AG04449 (cell line): ENCODE results near the gene PIP4K2C.
A peak's percentile ranks its signal among the peaks of the same experiment; 100 is the strongest.
"Not testable (repeated sequence)": the region's sequence is repeated elsewhere in the genome, so short reads cannot be mapped to it uniquely, and the experiment has no call there.

Experiments
- CTCF ChIA-PET: fragments of 350-600 bp; formaldehyde crosslinking; extraction: SDS; loops from one replicate; lab custom pipeline; 2021; ENCODE audit warnings: antibody characterized with exemption; lab: Yijun Ruan, JAX
- POLR2A ChIA-PET: fragments of 400-600, 350-600 bp; formaldehyde crosslinking; extraction: SDS; loops from one replicate; lab custom pipeline; 2020; ENCODE audit warnings: antibody characterized with exemption, inconsistent platforms; lab: Yijun Ruan, JAX
- DNase-seq: peaks from one replicate; pipeline ENCODE4 v3.0.0-alpha.2; 2010; ENCODE audit warnings: low read depth, low spot score
- H3K4me3 ChIP-seq: 2 replicates; pipeline ENCODE4 v1.5.1; 2011; ENCODE audit warnings: low read depth, mild to moderate bottlenecking, control low read depth, low read length
- CTCF ChIP-seq: IDR thresholded peaks from one replicate; pipeline ENCODE4 v1.5.1; 2011; ENCODE audit warnings: mild to moderate bottlenecking, moderate library complexity, low read length, control low read depth, inconsistent platforms; ENCODE audit not compliant: insufficient read depth; ENCODE audit errors: missing control alignments

The PIP4K2C gene

DNA sequence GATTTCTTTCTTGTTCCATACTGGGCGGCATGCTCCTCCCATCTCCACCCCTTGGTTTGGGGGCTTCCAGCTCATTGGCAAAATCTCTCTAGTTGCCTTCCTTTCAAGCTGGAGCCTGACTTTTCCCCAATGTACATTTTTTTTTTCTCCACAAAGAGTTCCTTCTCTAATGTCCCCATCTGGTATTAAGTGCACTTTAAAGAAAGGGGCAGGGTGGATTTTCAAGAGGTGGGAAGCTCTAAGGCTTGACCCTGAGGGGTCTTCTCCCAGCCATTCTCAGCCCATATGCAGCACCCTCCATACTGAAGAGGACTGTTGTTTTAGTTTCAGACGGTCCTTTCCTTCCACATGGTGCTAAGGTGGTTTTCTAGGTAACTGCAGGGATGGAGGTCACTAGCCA, 5.8 kb upstream of the PIP4K2C start:
- CTCF ChIA-PET = interaction anchor here (0.6 to 12.4 kb wide), 19 partner anchors 10 to 1807 kb away, joined by 3 to 214 read pairs (median 15); partner anchors contain the start of genes AGAP2, ARHGEF25, B4GALNT1 and DTX3

DNA sequence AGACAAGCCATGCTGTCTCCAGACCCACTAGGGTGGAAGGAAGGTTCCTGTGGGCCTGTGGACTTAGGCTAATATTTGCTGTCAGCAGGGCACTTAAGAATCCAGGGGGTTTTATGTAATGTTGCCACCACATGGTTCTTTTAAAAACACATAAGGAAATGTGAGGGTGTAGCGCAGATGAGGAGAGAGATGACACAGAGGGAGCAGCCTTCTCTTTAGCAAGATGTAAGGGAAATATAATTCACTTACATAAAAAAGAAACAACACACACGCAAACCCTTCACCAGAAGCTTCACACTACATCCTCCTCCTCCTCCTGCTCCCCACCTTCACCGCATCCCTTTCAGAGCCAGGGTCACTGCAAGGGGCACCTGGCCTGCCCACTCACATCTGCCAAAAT, 4.9 kb upstream of the PIP4K2C start:
- POLR2A ChIA-PET = no interaction called here
- TF ChIP-seq CTCF = no peak

More for the DNA sequence above, 5.8 kb upstream of the PIP4K2C start:
- no peak for TF ChIP-seq CTCF
- POLR2A ChIA-PET = interaction anchor here (0.7 kb wide), 1 partner anchor 27 kb away, joined by 3 read pairs; no protein-coding TSS in a partner anchor
- DNase-seq = no peak
- H3K4me3 ChIP-seq = no peak overlapping the region

GRCh38 chr12:57586832-57587429, 4.1 kb upstream of the PIP4K2C start:
- DNase-seq = no peak
- no peak for TF ChIP-seq CTCF
- ChIA-PET POLR2A (no interaction called here), CTCF (interaction anchor here (0.6 to 12.4 kb wide), 5 partner anchors 8 to 152 kb away, joined by 3 to 214 read pairs (median 159); partner anchors contain the start of genes B4GALNT1 and PIP4K2C)
- H3K4me3 ChIP-seq = no peak overlapping the region

More for the DNA sequence above, 4.9 kb upstream of the PIP4K2C start:
- DNase-seq = no peak
- H3K4me3 ChIP-seq = no peak overlapping the region
- CTCF ChIA-PET = interaction anchor here (3.9 to 12.4 kb wide), 7 partner anchors 9 to 151 kb away, joined by 17 to 214 read pairs (median 159); partner anchors contain the start of genes AGAP2, ARHGEF25, B4GALNT1 and PIP4K2C

GRCh38 chr12:57588951-57589610, 1.9 kb upstream of the PIP4K2C start:
- POLR2A ChIA-PET, H3K4me3 ChIP-seq, DNase-seq: not testable (repeated sequence)
- CTCF ChIA-PET = interaction anchor here (1.3 to 14.9 kb wide), 4 partner anchors 9 to 137 kb away, joined by 3 to 212 read pairs (median 7); no protein-coding TSS in a partner anchor

- no peak for TF ChIP-seq CTCF
- ChIA-PET POLR2A (interaction anchor here (2.3 kb wide), 1 partner anchor 21 kb away, joined by 6 read pairs; the partner anchor contains the start of gene ARHGEF25), CTCF (interaction anchor here (0.6 to 14.9 kb wide), 6 partner anchors 10 to 136 kb away, joined by 3 to 212 read pairs (median 3); no protein-coding TSS in a partner anchor)
- no peak for DNase-seq
- peak overlapping the region; percentile 83 for H3K4me3 ChIP-seq
These were observed 521 bp upstream of the PIP4K2C start for GRCh38 chr12:57590479-57590863.

DNA sequence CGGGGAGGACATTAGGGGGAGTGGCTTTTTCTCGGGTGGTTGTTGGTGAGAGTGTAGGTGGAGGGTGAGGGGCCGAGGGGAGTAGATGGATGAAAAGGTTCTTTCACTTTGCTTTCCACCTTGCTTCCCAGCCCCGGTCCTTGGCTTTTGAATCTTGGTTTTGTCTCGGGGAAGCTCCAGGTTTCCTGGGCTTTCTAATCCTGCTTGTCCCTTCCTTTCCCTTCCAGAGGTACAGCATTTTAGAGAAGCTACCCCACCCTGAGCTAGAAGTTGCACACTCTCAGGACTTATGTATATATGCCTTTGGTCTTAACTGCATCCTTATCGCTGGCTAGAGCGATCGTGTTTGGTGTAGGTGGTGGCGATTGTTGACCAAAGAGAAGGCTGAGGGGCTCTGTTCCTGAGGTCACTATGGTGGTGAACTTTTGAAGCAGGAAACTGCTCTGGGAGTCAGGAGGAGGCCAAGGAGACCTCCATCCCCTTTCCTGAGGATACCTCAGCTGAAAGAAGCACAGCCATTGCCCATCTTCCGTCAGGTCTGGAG, 862 bp downstream of the PIP4K2C start:
- POLR2A ChIA-PET = interaction anchor here (1.5 to 2.3 kb wide), 2 partner anchors 8 to 19 kb away, joined by 4 to 6 read pairs; partner anchors contain the start of gene ARHGEF25
- CTCF ChIA-PET = interaction anchor here (0.8 to 14.9 kb wide), 11 partner anchors 9 to 175 kb away, joined by 3 to 212 read pairs (median 4); partner anchors contain the start of genes B4GALNT1 and CYP27B1
- H3K4me3 ChIP-seq = peak overlapping the region; percentile 83
- TF ChIP-seq CTCF = no peak
- no peak for DNase-seq
